Measurements from ENCODE around the gene TMPRSS4. TPM values are rescaled to one million over a fixed set of nuclear protein-coding genes. Genes with fewer than 3 reads are reported as not detected.

TMPRSS4 gene
- total RNA-seq, 2 experiments from 2014 or later: not detected

DNA sequence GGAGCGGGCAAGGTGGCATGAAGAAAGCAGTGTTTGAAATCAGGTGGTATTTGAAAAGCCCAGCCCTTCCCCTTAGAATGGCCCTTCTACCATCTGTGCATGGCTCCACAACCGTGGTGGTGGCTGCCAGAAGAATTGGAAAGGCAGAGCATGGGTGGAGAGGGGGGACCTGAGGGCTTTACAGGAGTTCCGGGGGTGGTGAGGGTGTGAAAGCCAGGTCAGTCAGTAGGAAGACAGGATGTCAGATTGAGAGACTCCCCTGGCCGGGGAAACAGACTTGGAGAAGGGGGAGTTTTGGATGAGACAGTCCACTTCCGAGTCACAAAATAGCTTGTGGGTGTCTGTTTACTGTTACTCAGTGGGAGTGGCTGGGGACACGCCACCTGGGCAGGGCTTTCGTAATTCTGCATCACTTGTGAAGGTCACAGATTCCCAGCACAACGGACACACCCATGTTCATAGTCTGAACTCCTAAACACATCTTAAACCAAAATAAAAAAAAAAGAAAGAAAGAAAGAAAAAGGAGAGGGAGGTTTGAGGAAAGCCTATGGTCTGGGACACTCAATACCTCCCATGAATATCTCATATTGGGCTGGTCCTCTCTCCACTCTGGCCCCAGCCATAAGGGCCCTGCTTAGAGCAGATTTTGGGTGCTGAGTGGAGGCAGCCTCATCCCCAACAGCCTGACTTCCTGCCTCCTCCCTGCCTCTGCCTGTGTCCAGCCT lies 34.3 kb downstream of the TMPRSS4 start:
- H3K36me3 ChIP-seq (ENCODE audit: insufficient read depth, low read length): no peaks in the 10 kb centered on the region
- no peak overlapping the region for H3K4me3 Mint-ChIP-seq
- ATAC-seq (ENCODE audit: poor library complexity) (no peak), DNase-seq (no peak)
- H3K27me3 ChIP-seq (ENCODE audit: control insufficient read depth in 1 of 2, insufficient read depth in 2 of 2, low read length in 2 of 2): no peaks in the 10 kb centered on the region
- intact Hi-C loops (cut with DNase I, micrococcal nuclease): no loop called here
- no peak overlapping the region for H3K27ac ChIP-seq (ENCODE audit: low read depth in 1 of 2, low read length in 2 of 2)
- no peaks in the 10 kb centered on the region for H3K4me1 ChIP-seq (ENCODE audit: insufficient read depth, low read length)
- no peak overlapping the region for H3K4me3 ChIP-seq (ENCODE audit: low read length)
- ChIA-PET POLR2A (no interaction called here), CTCF (no interaction called here)
- no peak overlapping the region for H3K27ac Mint-ChIP-seq
- no peaks in the 10 kb centered on the region for H3K4me1 Mint-ChIP-seq (ENCODE audit: low read depth)
- no peaks in the 10 kb centered on the region for H3K9me3 ChIP-seq (ENCODE audit: control insufficient read depth in 1 of 2, insufficient read depth in 1 of 2, low read length in 2 of 2)
- no peaks in the 10 kb centered on the region for H3K9me3 Mint-ChIP-seq
- H3K36me3 Mint-ChIP-seq (ENCODE audit: low read depth): no peaks in the 10 kb centered on the region
- peaks cover 12% of the 10 kb centered on the region for H3K27me3 Mint-ChIP-seq
- TF ChIP-seq, protein P1, sequence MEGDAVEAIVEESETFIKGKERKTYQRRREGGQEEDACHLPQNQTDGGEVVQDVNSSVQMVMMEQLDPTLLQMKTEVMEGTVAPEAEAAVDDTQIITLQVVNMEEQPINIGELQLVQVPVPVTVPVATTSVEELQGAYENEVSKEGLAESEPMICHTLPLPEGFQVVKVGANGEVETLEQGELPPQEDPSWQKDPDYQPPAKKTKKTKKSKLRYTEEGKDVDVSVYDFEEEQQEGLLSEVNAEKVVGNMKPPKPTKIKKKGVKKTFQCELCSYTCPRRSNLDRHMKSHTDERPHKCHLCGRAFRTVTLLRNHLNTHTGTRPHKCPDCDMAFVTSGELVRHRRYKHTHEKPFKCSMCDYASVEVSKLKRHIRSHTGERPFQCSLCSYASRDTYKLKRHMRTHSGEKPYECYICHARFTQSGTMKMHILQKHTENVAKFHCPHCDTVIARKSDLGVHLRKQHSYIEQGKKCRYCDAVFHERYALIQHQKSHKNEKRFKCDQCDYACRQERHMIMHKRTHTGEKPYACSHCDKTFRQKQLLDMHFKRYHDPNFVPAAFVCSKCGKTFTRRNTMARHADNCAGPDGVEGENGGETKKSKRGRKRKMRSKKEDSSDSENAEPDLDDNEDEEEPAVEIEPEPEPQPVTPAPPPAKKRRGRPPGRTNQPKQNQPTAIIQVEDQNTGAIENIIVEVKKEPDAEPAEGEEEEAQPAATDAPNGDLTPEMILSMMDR (IDR thresholded peaks at IDR 0.05): no peak

DNA sequence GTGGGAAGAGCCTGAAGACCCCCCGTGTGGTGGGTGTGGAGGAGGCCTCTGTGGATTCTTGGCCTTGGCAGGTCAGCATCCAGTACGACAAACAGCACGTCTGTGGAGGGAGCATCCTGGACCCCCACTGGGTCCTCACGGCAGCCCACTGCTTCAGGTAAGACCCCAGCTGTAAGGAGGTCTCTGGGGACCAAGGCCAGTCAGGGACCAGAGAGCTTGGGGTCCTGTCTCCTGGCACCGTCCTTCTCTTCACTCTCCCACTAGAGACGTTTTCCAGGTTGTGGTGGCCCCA lies 34.8 kb downstream of the TMPRSS4 start:
- Histone ChIP-seq H3K4me1 (ENCODE audit: insufficient read depth, low read length) (no peaks in the 10 kb centered on the region), H3K36me3 (ENCODE audit: insufficient read depth, low read length) (no peaks in the 10 kb centered on the region), H3K27me3 (ENCODE audit: control insufficient read depth in 1 of 2, insufficient read depth in 2 of 2, low read length in 2 of 2) (no peaks in the 10 kb centered on the region), H3K27ac (ENCODE audit: low read depth in 1 of 2, low read length in 2 of 2) (no peak overlapping the region), H3K9me3 (ENCODE audit: control insufficient read depth in 1 of 2, insufficient read depth in 1 of 2, low read length in 2 of 2) (no peaks in the 10 kb centered on the region), H3K4me3 (ENCODE audit: low read length) (no peak overlapping the region)
- Mint-ChIP-seq H3K9me3 (no peaks in the 10 kb centered on the region), H3K27ac (no peak overlapping the region), H3K27me3 (peaks cover 12% of the 10 kb centered on the region), H3K36me3 (ENCODE audit: low read depth) (no peaks in the 10 kb centered on the region), H3K4me3 (no peak overlapping the region), H3K4me1 (ENCODE audit: low read depth) (no peaks in the 10 kb centered on the region)
- TF ChIP-seq, protein P1 (IDR thresholded peaks at IDR 0.05): no peak
- no peak for DNase-seq
- ChIA-PET POLR2A (no interaction called here), CTCF (no interaction called here)
- intact Hi-C loops (cut with DNase I, micrococcal nuclease): no loop called here
- no peak for ATAC-seq (ENCODE audit: poor library complexity)

DNA sequence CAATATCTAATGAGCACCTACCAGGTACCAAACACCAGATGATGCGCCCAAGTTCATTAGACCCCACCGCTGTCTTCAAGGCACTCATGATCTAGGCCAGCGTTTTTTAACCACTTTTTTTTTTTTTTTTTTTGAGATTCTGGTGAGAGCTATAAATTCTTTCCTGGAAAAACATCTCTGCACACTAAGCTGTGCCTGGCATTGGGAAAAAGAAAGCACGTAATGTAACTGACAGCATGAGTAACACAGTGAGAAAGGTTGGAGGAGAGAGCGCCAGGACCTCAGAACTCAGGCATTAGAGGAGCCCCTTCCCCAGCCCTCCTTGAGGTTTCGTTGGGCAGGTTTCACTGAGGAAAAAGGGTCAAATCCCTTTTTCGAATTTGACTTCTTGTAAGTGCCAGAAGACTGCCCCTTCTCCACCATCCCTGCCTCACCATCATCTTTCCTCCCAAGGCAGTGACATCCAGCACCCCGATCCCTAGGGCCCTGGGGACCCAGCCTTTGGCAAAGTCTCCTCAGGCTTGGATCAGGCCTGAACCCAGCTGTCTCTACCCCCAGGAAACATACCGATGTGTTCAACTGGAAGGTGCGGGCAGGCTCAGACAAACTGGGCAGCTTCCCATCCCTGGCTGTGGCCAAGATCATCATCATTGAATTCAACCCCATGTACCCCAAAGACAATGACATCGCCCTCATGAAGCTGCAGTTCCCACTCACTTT lies 36.0 kb downstream of the TMPRSS4 start:
- intact Hi-C loops (cut with DNase I, micrococcal nuclease): no loop called here
- DNase-seq (no peak), ATAC-seq (ENCODE audit: poor library complexity) (no peak)
- H3K27ac Mint-ChIP-seq: no peak overlapping the region
- Histone ChIP-seq H3K4me1 (ENCODE audit: insufficient read depth, low read length) (peaks cover 3% of the 10 kb centered on the region), H3K36me3 (ENCODE audit: insufficient read depth, low read length) (no peaks in the 10 kb centered on the region), H3K4me3 (ENCODE audit: low read length) (no peak overlapping the region), H3K27me3 (ENCODE audit: control insufficient read depth in 1 of 2, insufficient read depth in 2 of 2, low read length in 2 of 2) (peaks cover 0 to 3% of the 10 kb centered on the region in 2 experiments), H3K9me3 (ENCODE audit: control insufficient read depth in 1 of 2, insufficient read depth in 1 of 2, low read length in 2 of 2) (no peaks in the 10 kb centered on the region), H3K27ac (ENCODE audit: low read depth in 1 of 2, low read length in 2 of 2) (no peak overlapping the region)
- H3K27me3 Mint-ChIP-seq: peaks cover 12% of the 10 kb centered on the region
- ChIA-PET POLR2A (no interaction called here), CTCF (interaction anchor here (0.7 kb wide), 1 partner anchor 810 kb away, joined by 4 read pairs; no protein-coding TSS in a partner anchor)
- H3K36me3 Mint-ChIP-seq (ENCODE audit: low read depth): no peaks in the 10 kb centered on the region
- no peaks in the 10 kb centered on the region for H3K9me3 Mint-ChIP-seq
- H3K4me3 Mint-ChIP-seq: no peak overlapping the region
- no peaks in the 10 kb centered on the region for H3K4me1 Mint-ChIP-seq (ENCODE audit: low read depth)
- TF ChIP-seq, protein P1 (IDR thresholded peaks at IDR 0.05): no peak

Data from CD4-positive, alpha-beta T cell (primary cell).